Regular cardiac myocyte (primary cell): ENCODE data around the gene CDY1. TPM values are rescaled to one million over a fixed set of nuclear protein-coding genes. Genes with fewer than 3 reads are reported as not detected.

ENCODE experiments used
- total RNA-seq: library from RNA; depleted of rRNA; stranded (reverse); fragments of >200 nt; gene quantifications from 2 replicates; pipeline ENCODE4 v1.2.3, GENCODE V29; 2014

CDY1 gene
- not detected in 2 replicates for total RNA-seq

DNA sequence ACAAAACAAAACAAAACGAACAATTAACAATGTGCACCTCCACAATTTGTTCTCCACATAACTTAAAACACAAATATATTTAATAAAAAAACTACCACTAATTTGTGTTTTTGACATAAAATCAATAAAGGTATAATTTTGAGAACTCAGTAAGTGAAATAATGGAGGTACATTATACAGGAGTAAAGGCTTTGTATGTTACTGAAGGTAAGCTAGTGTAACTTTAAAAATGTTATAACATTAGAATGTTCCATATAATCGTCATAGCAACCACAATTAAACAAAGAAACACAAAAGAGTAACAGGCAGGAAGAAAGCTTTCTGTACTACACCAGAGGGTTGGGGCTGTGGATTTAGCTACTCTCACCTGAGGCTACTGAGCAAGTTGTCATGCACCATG is at the start of gene CDY1:
Gene CDY1, plus strand, starts transcription at position 301 of the 400 bp plus-strand sequence. CDS start 326 bp downstream, outside the sequence.

